ENCODE measurements around the gene KLK8. TPM values are rescaled to one million over a fixed set of nuclear protein-coding genes. Genes with fewer than 3 reads are reported as not detected.

KLK8 gene
- total and polyA plus RNA-seq, 2 experiments from 2014 or later = 4.9 to 14.6 TPM

DNA sequence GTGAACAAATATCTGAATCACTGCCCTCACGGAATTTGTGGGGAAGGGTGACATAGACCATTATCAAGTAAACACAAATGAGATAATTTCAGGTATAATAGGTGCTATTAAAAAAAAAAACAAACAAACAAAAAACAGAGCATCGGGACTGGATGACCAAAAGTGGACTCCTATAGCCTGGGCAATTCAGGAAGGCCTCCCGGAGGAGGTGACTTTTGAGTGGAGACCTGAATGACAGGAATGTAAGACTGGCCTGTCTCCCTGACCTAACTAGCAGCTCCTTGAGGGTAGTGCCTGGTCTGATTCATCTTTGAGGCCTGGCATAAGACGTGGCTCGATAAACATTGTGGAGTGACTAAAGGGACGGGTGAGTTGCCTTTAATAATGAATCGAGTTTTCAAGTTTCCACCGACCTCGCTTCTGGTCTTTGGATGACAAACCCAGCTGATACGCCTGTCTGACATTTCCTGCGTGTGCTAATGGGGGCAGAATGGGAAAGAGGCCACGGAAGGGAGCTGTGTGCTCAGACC is 11.3 kb upstream of the KLK8 start (continued):
- TF ChIP-seq, protein P1, sequence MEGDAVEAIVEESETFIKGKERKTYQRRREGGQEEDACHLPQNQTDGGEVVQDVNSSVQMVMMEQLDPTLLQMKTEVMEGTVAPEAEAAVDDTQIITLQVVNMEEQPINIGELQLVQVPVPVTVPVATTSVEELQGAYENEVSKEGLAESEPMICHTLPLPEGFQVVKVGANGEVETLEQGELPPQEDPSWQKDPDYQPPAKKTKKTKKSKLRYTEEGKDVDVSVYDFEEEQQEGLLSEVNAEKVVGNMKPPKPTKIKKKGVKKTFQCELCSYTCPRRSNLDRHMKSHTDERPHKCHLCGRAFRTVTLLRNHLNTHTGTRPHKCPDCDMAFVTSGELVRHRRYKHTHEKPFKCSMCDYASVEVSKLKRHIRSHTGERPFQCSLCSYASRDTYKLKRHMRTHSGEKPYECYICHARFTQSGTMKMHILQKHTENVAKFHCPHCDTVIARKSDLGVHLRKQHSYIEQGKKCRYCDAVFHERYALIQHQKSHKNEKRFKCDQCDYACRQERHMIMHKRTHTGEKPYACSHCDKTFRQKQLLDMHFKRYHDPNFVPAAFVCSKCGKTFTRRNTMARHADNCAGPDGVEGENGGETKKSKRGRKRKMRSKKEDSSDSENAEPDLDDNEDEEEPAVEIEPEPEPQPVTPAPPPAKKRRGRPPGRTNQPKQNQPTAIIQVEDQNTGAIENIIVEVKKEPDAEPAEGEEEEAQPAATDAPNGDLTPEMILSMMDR (conservative IDR thresholded peaks at IDR 0.05; ENCODE audit: low read depth in 2 of 2) = no peak
- no peak for TF ChIP-seq POLR2AphosphoS5 (IDR thresholded peaks at IDR 0.05; ENCODE audit: low read depth)
- TF ChIP-seq JUNB (IDR thresholded peaks at IDR 0.05; ENCODE audit: unreplicated experiment) = no peak

DNA sequence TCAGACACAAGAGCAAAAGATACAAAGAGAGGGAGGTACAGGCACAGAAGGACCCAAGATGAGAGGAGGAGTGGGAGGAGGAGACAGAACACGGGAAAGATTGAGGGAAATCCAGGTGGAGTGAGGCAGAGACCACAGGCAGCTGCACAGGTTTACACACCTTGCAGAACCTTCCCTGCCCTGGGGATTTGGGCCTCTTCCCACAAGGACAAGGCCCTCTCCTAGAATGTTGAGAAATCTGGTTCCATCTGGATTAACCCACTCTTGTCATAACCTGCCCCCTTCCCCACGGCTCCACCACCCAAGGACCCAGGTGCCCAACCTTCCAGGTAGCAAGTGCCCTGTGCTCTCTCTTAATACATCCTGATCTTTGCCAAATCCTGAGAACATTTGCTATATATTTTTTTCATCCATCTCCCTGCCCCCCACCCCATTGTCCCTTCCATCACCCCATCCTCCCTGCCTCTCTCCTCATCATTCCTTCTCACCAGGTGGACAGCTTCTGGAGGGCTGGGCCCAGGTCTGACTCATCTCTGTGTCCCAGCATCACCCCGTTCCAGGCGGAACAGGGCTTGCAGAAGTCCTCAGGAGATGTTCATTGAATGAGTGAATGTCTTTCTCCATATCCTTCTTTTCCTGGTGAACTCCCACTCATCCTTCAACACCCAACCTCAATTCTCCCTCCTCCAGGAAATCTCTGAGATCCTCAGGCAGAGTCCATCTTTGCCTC is 8.8 kb upstream of the KLK8 start:
- no peak for DNase-seq (ENCODE audit: low spot score)
- Mint-ChIP-seq H3K27me3 (ENCODE audit: insufficient read depth, low read depth, poor library complexity) (peaks cover 3% of the 10 kb centered on the region), H3K4me3 (no peak overlapping the region), H3K36me3 (ENCODE audit: low read depth) (no peaks in the 10 kb centered on the region), H3K9me3 (no peaks in the 10 kb centered on the region; the same call in 2 of the 3 replicates), H3K4me1 (no peaks in the 10 kb centered on the region), H3K27ac (no peak overlapping the region)
- Histone ChIP-seq H3K79me2 (replicated peaks; ENCODE audit: insufficient read depth) (no peaks in the 10 kb centered on the region), H2AFZ (no peak overlapping the region), H3K4me1 (ENCODE audit: insufficient read depth) (no peaks in the 10 kb centered on the region), H4K20me1 (replicated peaks; ENCODE audit: insufficient read depth) (no peaks in the 10 kb centered on the region), H3K4me2 (no peak overlapping the region), H3F3A (replicated peaks; ENCODE audit: low read depth) (no peaks in the 10 kb centered on the region), H3K4me3 (no peak overlapping the region), H3K9me2 (ENCODE audit: insufficient read depth) (no peaks in the 10 kb centered on the region), H3K27me3 (ENCODE audit: insufficient read depth) (no peaks in the 10 kb centered on the region), H3K36me3 (ENCODE audit: insufficient read depth) (no peaks in the 10 kb centered on the region), H3K27ac (ENCODE audit: low read depth) (no peak overlapping the region)
- no peak for ATAC-seq
- TF ChIP-seq EZH2phosphoT487 (IDR thresholded peaks at IDR 0.05; ENCODE audit: unreplicated experiment) (no peak), EZH2 (IDR thresholded peaks at IDR 0.05; ENCODE audit: low read depth, unreplicated experiment) (no peak), JUNB (IDR thresholded peaks at IDR 0.05; ENCODE audit: unreplicated experiment) (no peak), NANOG (IDR thresholded peaks at IDR 0.05; ENCODE audit: borderline replicate concordance) (no peak), ZNF331 (CRISPR knock-in tag; IDR thresholded peaks at IDR 0.05; ENCODE audit: low read depth) (no peak), POLR2AphosphoS5 (IDR thresholded peaks at IDR 0.05; ENCODE audit: low read depth) (no peak)
- TF ChIP-seq, protein P2, sequence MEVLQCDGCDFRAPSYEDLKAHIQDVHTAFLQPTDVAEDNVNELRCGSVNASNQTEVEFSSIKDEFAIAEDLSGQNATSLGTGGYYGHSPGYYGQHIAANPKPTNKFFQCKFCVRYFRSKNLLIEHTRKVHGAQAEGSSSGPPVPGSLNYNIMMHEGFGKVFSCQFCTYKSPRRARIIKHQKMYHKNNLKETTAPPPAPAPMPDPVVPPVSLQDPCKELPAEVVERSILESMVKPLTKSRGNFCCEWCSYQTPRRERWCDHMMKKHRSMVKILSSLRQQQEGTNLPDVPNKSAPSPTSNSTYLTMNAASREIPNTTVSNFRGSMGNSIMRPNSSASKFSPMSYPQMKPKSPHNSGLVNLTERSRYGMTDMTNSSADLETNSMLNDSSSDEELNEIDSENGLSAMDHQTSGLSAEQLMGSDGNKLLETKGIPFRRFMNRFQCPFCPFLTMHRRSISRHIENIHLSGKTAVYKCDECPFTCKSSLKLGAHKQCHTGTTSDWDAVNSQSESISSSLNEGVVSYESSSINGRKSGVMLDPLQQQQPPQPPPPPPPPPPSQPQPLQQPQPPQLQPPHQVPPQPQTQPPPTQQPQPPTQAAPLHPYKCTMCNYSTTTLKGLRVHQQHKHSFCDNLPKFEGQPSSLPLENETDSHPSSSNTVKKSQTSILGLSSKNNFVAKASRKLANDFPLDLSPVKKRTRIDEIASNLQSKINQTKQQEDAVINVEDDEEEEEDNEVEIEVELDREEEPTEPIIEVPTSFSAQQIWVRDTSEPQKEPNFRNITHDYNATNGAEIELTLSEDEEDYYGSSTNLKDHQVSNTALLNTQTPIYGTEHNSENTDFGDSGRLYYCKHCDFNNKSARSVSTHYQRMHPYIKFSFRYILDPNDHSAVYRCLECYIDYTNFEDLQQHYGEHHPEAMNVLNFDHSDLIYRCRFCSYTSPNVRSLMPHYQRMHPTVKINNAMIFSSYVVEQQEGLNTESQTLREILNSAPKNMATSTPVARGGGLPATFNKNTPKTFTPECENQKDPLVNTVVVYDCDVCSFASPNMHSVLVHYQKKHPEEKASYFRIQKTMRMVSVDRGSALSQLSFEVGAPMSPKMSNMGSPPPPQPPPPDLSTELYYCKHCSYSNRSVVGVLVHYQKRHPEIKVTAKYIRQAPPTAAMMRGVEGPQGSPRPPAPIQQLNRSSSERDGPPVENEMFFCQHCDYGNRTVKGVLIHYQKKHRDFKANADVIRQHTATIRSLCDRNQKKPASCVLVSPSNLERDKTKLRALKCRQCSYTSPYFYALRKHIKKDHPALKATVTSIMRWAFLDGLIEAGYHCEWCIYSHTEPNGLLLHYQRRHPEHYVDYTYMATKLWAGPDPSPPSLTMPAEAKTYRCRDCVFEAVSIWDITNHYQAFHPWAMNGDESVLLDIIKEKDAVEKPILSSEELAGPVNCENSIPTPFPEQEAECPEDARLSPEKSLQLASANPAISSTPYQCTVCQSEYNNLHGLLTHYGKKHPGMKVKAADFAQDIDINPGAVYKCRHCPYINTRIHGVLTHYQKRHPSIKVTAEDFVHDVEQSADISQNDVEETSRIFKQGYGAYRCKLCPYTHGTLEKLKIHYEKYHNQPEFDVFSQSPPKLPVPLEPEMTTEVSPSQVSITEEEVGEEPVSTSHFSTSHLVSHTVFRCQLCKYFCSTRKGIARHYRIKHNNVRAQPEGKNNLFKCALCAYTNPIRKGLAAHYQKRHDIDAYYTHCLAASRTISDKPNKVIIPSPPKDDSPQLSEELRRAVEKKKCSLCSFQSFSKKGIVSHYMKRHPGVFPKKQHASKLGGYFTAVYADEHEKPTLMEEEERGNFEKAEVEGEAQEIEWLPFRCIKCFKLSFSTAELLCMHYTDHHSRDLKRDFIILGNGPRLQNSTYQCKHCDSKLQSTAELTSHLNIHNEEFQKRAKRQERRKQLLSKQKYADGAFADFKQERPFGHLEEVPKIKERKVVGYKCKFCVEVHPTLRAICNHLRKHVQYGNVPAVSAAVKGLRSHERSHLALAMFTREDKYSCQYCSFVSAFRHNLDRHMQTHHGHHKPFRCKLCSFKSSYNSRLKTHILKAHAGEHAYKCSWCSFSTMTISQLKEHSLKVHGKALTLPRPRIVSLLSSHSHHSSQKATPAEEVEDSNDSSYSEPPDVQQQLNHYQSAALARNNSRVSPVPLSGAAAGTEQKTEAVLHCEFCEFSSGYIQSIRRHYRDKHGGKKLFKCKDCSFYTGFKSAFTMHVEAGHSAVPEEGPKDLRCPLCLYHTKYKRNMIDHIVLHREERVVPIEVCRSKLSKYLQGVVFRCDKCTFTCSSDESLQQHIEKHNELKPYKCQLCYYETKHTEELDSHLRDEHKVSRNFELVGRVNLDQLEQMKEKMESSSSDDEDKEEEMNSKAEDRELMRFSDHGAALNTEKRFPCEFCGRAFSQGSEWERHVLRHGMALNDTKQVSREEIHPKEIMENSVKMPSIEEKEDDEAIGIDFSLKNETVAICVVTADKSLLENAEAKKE (CRISPR knock-in tag; IDR thresholded peaks at IDR 0.05) = no peak
- TF ChIP-seq, protein P1 (conservative IDR thresholded peaks at IDR 0.05; ENCODE audit: low read depth in 2 of 2) = no peak
- TF ChIP-seq, protein P3, sequence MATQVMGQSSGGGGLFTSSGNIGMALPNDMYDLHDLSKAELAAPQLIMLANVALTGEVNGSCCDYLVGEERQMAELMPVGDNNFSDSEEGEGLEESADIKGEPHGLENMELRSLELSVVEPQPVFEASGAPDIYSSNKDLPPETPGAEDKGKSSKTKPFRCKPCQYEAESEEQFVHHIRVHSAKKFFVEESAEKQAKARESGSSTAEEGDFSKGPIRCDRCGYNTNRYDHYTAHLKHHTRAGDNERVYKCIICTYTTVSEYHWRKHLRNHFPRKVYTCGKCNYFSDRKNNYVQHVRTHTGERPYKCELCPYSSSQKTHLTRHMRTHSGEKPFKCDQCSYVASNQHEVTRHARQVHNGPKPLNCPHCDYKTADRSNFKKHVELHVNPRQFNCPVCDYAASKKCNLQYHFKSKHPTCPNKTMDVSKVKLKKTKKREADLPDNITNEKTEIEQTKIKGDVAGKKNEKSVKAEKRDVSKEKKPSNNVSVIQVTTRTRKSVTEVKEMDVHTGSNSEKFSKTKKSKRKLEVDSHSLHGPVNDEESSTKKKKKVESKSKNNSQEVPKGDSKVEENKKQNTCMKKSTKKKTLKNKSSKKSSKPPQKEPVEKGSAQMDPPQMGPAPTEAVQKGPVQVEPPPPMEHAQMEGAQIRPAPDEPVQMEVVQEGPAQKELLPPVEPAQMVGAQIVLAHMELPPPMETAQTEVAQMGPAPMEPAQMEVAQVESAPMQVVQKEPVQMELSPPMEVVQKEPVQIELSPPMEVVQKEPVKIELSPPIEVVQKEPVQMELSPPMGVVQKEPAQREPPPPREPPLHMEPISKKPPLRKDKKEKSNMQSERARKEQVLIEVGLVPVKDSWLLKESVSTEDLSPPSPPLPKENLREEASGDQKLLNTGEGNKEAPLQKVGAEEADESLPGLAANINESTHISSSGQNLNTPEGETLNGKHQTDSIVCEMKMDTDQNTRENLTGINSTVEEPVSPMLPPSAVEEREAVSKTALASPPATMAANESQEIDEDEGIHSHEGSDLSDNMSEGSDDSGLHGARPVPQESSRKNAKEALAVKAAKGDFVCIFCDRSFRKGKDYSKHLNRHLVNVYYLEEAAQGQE (IDR thresholded peaks at IDR 0.05; ENCODE audit: unreplicated experiment) = no peak

Measured in GM23338 (cell line).